A172 (cell line): ENCODE data around the gene ATF4. TPM values are rescaled to one million over a fixed set of nuclear protein-coding genes. Genes with fewer than 3 reads are reported as not detected.
A peak's percentile ranks its signal among the peaks of the same experiment; 100 is the strongest.
"Not testable (repeated sequence)": the region's sequence is repeated elsewhere in the genome, so short reads cannot be mapped to it uniquely, and the experiment has no call there.

Experiments used
- DNase-seq: peaks from one replicate; pipeline ENCODE4 v3.0.0-alpha.2; 2015; ENCODE audit warnings: low spot score
- total RNA-seq: library from RNA; depleted of rRNA; stranded (reverse); fragments of >200 nt; shearing (Covaris generic); gene quantifications from 2 replicates; pipeline ENCODE4 v1.2.3, GENCODE V29; 2014

Gene ATF4
- total RNA-seq, 1 experiment from 2014 or later, result 114 TPM

- DNase-seq, result no peak
These were observed 31.0 kb upstream of the ATF4 start for GRCh38 chr22:39489094-39490068.

DNA sequence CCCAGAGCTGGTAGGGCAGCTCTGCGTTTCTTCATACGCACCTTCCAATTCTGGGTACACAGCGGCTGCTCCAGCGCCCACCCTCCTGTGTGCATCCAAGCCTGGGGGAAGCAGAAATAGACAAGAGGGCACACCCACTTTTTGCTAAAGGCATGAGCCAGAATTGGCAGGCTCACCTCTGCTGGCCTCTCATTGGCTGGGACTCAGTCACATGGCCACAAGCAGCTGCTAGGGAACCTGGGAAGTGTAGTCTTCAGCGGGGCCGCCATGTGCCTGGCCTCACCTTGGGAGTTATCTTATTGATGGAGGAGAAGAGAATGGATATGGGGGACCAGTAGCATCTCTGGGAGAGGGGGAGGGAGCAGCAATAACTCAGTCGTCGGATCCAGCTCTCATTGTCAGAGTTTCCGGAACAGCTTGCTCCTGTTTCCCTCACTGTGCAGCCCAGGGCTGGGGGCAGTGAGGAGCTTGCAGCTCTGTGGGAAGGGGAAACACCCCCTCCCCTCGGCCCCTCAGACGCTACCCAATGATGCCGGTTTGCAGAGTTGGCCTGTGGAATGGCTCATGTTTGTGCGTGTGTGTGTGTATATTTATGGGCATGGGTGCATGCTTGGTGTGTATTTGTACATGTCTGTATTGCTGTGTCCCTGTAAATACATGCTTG, 30.1 kb upstream of the ATF4 start:
- peak; percentile 59 for DNase-seq

DNA sequence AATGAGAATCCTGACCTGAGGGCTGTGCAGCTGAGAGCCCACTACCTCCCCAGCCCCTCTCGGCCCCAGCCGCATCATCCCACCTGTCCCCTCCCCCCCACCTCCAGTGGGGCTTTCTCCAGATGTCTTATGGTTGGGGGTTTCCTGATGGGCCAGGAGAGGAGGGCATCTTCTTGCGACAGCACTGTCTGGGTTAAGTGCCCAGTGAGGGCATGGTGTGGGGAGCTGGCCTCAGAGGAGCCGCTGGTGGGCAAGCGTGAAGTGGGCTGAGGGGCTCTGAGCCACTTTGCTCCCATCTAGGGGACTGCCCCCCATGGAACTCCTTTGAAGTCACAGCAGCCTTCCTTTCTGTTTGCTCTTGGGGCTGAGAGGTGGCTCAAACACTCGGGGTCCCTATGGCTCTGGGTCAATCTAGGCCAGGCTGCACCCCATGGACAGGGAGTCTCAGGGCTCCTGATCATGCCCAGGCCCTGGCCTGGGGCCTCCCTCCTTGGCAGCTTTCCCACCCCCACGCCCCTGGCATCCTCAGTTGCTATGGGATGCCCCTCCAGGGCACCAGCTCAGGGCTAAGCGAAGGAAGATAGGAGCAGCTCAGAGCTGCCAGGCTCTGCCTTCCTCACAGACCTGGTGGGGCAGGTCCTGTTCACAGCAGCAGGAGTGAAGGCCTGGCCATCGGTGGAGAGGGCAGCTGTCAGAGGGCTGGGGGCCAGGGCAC, 29.2 kb upstream of the ATF4 start:
- DNase-seq, result no peak

GRCh38 chr22:39491696-39492095, 28.7 kb upstream of the ATF4 start:
- DNase-seq, result no peak

GRCh38 chr22:39492186-39492585, 28.2 kb upstream of the ATF4 start:
- no peak for DNase-seq

DNA sequence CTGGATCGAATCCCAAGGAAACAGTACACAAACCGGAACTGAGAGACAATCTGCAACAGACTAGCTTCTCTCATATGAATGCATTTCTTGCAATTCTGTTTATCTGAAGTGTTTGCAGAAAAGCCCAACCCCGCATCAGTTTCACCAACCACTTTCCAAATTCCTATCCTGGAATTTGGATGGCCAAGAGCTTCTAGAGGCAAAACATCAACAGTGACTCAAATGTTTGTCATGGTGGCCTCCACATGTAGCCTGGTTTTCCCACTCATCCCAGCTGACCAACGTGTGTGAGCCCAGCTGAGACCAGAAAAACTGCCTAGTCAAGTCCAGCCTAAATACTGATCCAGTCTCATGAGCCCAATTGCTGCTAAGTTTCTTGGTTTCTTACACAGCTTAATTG, 26.6 kb upstream of the ATF4 start:
- peak; percentile 52 for DNase-seq

DNA sequence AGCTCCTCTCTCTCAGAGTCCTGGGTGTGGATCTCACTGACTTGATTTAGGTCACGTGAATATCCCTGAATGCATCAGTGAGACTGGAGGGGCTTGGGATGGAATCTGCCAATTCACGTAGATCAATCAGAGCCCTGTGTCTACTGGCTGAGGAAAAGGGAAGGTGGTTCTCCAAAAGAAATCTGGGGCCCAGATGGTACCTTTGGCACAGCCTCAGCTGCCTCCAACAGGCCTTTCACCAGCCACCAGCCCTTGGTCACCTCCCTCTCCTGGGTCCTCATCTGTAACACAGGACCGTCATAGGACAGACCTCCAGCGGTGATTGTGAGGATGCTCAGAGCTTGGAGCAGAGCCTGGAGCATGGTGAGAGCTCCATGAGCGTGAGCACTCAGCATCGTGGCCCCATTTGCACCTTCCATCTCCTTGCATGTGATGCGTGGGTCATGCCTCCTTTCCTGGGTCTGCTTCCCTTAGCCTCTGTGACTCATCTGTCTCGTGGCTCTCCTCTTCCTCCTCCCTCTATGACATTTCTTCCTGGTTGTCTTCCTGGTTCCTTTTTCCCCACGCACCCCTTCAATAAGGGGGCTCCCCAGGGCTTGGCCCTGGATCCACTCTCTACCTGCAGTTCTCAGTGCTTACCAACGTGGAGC, 25.8 kb upstream of the ATF4 start:
- peak; percentile 36 for DNase-seq

- DNase-seq, result no peak
These were observed 24.1 kb upstream of the ATF4 start for GRCh38 chr22:39496131-39496838.

- DNase-seq, result no peak
These were observed 22.9 kb upstream of the ATF4 start for GRCh38 chr22:39497429-39497828.

DNA sequence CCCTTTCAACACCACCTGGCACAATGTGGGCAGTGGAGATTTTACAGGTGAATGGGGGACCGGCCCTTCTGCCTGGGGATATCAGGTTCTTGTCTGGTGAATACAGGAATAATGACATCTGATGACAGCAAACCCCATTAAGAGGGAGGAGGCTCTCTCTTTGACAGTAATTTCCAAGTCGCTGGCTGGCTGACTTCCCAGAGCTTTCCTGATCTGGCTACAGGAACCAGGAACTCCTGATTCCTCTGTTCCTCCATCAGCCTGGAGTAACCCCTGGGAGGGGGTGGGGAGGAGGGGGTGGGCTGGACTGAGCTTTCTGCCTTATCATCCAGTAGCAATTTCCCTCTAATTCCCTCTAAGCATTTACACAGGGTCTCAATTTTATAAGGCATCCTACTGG, 22.0 kb upstream of the ATF4 start:
- no peak for DNase-seq

GRCh38 chr22:39498802-39499201, 21.6 kb upstream of the ATF4 start:
- no peak for DNase-seq

DNA sequence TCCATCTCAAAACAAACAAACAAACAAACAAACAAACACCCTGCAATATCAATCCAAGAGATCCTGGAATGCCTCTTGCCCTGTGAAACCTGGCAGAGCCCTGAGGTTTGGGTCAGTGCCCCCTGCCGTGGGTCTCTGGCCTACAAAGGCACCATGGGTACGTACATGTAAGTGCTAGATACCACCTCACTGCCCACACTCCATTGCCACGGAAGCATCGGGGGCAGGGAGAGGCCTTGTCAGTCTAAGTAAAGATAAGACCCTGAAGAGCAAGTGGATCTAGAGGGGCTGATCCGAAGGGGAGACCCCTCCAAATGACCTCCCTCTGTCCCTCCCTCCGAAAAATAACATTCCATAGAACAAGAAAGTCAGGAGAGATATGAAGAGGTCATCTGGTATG, 20.3 kb upstream of the ATF4 start:
- DNase-seq, result no peak

- DNase-seq, result no peak
These were observed 18.7 kb upstream of the ATF4 start for GRCh38 chr22:39501644-39502108.

DNA sequence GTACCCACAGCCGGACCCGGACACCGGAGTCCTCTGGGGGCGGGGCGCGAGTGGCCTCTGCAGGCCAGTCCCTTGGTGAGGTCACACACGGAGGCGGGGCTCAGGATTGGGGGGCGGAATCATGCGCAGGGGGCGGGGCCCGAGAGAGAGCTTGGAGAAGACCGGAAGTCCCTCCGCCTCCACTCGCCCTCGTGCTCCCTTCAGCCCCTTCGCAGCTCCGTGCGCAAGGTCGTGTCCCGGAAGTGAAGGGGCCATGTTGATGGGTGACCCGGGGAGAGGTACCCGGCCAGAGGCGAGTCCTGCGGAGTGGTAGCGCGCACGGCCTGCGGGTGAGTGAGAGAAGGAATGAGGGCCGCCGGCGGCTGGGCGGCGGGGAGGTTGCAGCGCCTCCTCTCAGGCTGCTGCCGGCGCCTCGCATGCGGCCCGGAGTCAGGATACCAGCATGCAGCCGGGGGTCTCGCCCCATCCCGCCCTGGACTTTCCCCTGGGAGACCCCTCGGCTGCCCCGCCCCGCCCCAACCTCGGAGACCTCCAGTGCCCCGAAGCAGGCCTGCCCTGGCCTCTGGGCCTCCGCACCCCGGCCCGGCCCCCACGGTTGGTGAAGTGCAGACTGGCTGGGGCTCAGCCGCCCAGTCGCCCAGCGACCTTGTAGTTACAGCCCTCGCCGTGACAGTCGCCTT, 18.1 kb upstream of the ATF4 start, which contains the start of gene MIEF1:
Gene MIEF1 (plus strand): TSS at position 182 of the 680 bp plus-strand sequence. CDS start 9,005 bp downstream, outside the sequence.
- DNase-seq, result peak; percentile 87

DNA sequence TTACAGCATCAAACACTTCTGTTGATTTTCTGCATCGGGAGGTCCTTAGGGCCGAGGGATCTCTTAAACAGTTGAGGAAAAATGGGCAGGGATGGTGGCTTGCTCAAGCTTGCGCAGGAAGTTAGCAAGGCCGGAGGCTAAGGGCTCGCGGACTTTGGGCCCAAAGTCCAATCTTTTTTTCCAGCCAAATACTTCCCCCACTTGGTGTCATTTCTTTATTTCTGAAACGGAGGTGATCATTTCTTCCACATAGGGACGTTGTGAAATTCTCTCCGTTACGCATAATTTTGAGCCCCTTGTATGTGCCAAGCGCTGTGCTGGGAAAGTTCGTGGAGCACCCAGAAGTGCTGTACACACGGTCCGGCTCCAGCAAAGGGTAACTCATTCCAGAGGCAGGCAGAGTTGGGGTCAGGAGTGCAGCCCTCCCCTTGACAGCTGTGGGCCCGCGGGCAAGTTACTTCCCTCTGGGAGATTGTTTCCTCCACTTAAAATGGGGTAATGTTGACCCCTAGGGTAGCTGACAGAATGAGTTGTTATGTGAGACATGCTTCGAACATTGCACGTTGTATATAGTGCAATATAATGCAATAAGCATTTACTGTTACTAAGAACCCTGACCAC, 17.5 kb upstream of the ATF4 start:
- no peak for DNase-seq

DNA sequence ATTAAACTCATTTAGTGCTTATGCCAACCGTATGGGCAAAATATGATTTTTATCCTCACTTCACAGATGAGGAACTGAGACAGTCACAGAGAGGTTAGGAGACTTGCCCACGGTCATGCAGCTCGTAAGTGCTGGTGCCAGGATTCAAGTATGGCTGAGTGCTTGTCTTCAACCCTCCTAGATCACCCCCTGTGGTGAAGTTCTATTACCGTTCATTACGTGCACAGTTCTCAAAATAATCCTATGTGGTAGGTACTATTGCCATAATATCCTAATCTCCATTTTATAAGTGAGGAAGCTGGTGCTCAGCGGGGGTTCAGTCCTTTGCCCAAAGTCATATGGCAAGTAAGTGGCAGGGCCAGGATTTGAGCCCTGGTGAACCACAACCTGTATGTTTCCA, 16.7 kb upstream of the ATF4 start:
- no peak for DNase-seq

GRCh38 chr22:39504071-39504470, 16.3 kb upstream of the ATF4 start:
- DNase-seq, result no peak

GRCh38 chr22:39507021-39507420, 13.3 kb upstream of the ATF4 start:
- DNase-seq, result not testable (repeated sequence)

- DNase-seq, result no peak
These were observed 12.0 kb upstream of the ATF4 start for GRCh38 chr22:39508393-39508792.
